Aorta (tissue), 5 donors: ENCODE results near the gene CCM2. TPM values are rescaled to one million over a fixed set of nuclear protein-coding genes. Genes with fewer than 3 reads are reported as not detected.

Source experiments
- ATAC-seq: fragments of 200-7000 bp; cut with Tn5 transposase; one replicate; pipeline ENCODE4 v1.9.1; 2022; ENCODE audit warnings: moderate library complexity; ENCODE audit not compliant: low FRiP score
- DNase-seq, 2 donors: peaks; one replicate each; pipeline ENCODE4 v3.0.0-alpha.2; 2020
- H3K27ac ChIP-seq, 2 donors: one replicate each; pipeline ENCODE4 v1.5.1; 2013; ENCODE audit warnings: low read length in 2 of 2, mild to moderate bottlenecking in 2 of 2, moderate library complexity in 2 of 2, control low read depth in 1 of 2, inconsistent platforms in 1 of 2, low read depth in 1 of 2
- H3K27me3 ChIP-seq, 2 donors: one replicate each; pipeline ENCODE4 v1.6.1; 2013; ENCODE audit warnings: control low read depth in 1 of 2, low read length in 1 of 2, mild to moderate bottlenecking in 1 of 2, moderate library complexity in 1 of 2; ENCODE audit not compliant: insufficient read depth in 2 of 2, control insufficient read depth in 1 of 2
- H3K36me3 ChIP-seq, 2 donors: one replicate each; pipeline ENCODE4 v1.6.1; 2013; ENCODE audit warnings: control low read depth in 1 of 2, low read length in 1 of 2, mild to moderate bottlenecking in 1 of 2; ENCODE audit not compliant: insufficient read depth in 2 of 2, control insufficient read depth in 1 of 2
- H3K4me1 ChIP-seq, 2 donors: one replicate each; pipeline ENCODE4 v1.6.1; 2013; ENCODE audit warnings: low read length in 2 of 2, control low read depth in 1 of 2, mild to moderate bottlenecking in 1 of 2, moderate library complexity in 1 of 2; ENCODE audit not compliant: insufficient read depth in 2 of 2, control insufficient read depth in 1 of 2
- H3K4me3 ChIP-seq, 2 donors: one replicate each; pipeline ENCODE4 v1.5.1; 2013; ENCODE audit warnings: low read length in 2 of 2, control low read depth in 1 of 2, mild to moderate bottlenecking in 1 of 2
- H3K9me3 ChIP-seq: one replicate; pipeline ENCODE4 v1.6.1; 2013; ENCODE audit warnings: mild to moderate bottlenecking, low read length; ENCODE audit not compliant: control insufficient read depth
- WGBS, 2 donors: extraction: QIAGEN DNeasy Blood & Tissue Kit; methylation state at CpG; one replicate each; pipeline ENCODE4 v1.1.7; 2013; 5-methylcytosine and 5-hydroxymethylcytosine counted together
- intact Hi-C, 2 donors: fragments of 100-400 bp; cut with DNase I; formaldehyde crosslinking; loops; one replicate each; pipeline versions ENCODE4 v1.14.2 to v1.15.0; 2022
- polyA plus RNA-seq, 2 donors: library from polyadenylated mRNA; stranded (reverse); fragments of 200-250 nt; gene quantifications; one replicate each; pipeline ENCODE4 v1.2.3, GENCODE V29; 2013
- total RNA-seq, 2 donors: library from RNA; stranded (reverse); fragmentation: NEBNext Ultra II Directional; extraction: Animal tissue kit (Norgen Biotek cat#: 25700); gene quantifications; one replicate each; pipeline ENCODE4 v1.2.1, GENCODE V29; 2021
- donor health status: healthy with polysubstance abuse.
- donor health status: Bipolar disorder and iron deficiency.
- donor health status: DM: no; HTN: no; CAD: no.
- donor health status: DM: no; HTN: no; CAD: no.
- donor health status: DM: yes; HTN: yes; CAD: no.

CCM2 gene
- total and polyA plus RNA-seq, 4 donors = 32.7 to 49.1 (median 40.1) TPM

DNA sequence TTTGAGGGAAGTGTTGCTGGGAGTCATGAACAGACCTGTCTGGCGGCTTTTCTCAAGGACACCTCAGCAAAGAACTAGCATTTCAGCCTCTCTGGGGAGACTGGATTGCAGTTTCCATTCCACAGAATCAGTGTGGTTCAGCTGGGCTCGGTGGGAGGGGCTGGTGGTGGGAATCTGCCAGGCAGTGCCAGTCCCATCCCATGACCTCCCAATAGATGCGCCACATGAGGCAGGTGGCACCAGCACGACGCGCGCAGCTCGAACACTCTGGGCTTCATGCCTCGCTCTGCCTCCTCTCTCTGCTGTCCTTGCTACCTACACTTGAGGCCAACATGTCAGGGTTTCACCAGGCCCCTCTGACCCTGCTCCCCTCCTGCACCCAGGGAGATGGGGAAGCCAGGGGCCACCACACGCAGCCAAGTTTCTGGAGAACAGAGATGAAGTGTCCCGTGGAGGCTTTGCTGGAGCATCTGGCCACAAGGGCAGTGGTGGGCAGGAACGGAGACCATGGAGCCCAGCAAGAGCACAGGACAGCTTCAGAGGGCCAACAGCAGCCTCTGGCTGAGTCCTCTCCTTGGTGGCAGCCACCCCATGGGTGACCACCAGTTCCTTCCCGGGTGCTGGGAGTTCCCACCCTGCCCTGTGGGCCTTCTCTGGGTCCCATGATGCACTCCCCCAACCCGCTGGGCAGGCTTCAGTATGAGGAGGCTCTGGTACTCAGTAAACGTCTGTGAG, 86.5 kb downstream of the CCM2 start:
- 89 to 92% methylated on average over 15 of the region's 15 CpGs for WGBS, 2 donors
- DNase-seq (peak in 1 of 2 donors; percentile 61), ATAC-seq (no peak)
- H3K4me1 ChIP-seq = no peaks in the 10 kb centered on the region
- H3K9me3 ChIP-seq = no peaks in the 10 kb centered on the region
- intact Hi-C loops = no loop called here
- no peaks in the 10 kb centered on the region for H3K36me3 ChIP-seq
- H3K27me3 ChIP-seq = no peaks in the 10 kb centered on the region
- H3K4me3 ChIP-seq = no peak overlapping the region
- H3K27ac ChIP-seq = no peak overlapping the region

DNA sequence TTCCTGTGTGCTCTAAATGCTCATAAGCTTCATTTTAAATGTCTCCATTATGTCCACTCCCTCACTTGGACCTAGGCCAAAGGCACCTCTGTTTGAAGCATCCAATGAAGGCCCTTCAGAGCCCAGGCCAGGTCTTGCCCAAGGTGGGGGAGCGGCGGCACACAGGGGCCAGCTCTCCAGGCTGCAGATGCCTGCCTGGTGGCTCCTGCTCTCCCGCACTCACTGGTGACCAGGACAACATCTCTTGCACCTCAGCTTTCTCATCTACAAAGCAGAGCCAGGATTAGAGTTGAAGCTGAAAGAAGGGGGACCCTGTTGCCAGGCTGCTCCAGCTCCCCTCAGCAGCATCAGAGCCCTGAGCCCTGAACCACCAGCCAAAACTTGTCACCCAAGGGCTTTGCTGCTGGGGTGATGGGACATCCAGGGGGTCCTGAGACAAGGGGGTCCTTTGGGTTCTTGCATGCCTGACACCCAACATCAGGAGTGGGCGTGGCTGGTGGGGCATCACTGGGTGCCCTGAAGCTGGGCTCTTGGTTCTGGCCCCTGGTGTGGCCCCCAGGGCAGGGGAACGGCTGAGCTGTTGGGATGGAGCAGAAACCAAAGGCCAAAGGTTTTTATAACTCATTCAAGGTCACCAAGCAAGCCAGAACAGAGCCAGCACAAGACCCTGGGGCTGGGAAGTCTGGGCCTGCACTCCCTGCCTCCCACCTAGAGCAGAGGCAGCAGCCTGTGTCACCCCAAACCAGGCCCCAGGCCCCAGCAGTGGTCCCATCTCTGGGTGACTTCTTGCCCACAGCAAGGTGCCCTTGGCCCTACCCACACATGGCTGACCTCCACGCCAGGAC, 87.5 kb downstream of the CCM2 start:
- peak in 1 of 2 donors; percentile 69 for DNase-seq
- intact Hi-C loops = no loop called here
- 93 to 95% methylated on average over 6 of the region's 6 CpGs for WGBS, 2 donors
- ATAC-seq = peak; percentile 9
- Histone ChIP-seq H3K27me3 (no peaks in the 10 kb centered on the region), H3K4me1 (no peaks in the 10 kb centered on the region), H3K27ac (peak overlapping the region in 1 of 2 donors; percentile 18), H3K36me3 (no peaks in the 10 kb centered on the region), H3K4me3 (no peak overlapping the region), H3K9me3 (no peaks in the 10 kb centered on the region)

DNA sequence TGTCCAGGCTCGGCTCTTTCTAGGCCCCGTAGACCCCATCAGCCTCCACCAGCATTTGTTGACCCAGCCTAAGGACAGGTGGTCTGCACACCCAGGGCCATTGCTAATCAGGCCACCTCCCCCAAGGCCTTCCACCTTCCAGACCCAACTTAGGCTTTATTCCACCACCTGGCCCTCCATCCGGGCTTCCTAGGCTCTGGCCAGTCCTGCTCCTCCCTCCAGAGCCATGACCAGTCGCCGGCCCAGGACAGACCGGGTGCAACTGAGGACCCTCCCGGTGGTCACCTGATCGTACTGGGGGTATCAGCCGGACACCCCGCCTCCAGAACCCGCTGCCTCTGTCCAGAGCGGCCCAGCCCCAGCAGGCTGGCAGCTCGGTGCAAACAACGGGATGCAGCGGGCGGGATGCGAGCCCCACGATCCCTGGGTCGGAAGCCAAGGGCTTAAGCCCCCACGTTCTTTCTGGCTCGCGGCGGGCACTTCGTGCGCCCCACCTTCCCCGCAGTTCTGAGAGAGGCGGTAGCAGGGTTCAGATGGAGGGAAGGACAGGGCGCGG, 88.2 kb downstream of the CCM2 start:
- ATAC-seq (peak; percentile 15), DNase-seq (peak in 1 of 2 donors; percentile 76)
- Histone ChIP-seq H3K27me3 (no peaks in the 10 kb centered on the region), H3K4me3 (peak overlapping the region; percentile 42 to 46), H3K27ac (peak overlapping the region in 1 of 2 donors; percentile 18), H3K9me3 (no peaks in the 10 kb centered on the region), H3K4me1 (no peaks in the 10 kb centered on the region), H3K36me3 (no peaks in the 10 kb centered on the region)
- WGBS, 2 donors = 10 to 15% methylated on average over 29 of the region's 29 CpGs
- intact Hi-C loops = no loop called here

DNA sequence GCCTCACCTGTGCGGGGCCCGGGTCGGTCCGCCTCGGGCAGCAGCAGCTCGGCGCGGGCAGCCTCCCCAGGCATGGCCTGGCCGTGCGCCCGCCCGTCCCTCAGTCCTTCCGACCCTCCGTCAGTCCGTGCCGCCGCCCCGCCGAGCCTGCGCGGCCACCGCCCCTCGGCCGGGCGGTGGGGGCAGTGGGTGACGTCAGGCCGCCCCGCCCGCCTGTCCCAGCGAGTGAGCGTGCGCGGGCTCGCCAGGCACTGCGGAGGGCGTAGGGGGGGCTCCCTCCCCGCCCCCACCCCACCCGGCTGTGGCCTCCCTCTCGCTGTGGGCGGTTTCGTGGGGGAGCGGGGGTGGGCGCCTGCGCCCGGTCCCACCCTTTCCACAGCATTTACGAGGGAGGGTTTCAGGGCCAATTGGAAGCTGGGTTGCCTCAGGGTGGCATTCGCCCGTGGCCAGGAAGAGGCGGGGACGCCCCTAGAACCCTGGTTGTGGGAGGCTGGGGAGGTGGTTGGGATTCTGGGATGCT, 88.9 kb downstream of the CCM2 start, which contains the start of gene NACAD:
TSS of gene NACAD (minus strand) at position 149 of the 520 bp plus-strand sequence. CDS start at position 74, 75 bp downstream.
- ATAC-seq = peak; percentile 87
- peak in 1 of 2 donors; percentile 88 for DNase-seq
- 0 to 1% methylated on average over 9 to 50 of the region's 50 CpGs for WGBS, 2 donors
- no peaks in the 10 kb centered on the region for H3K36me3 ChIP-seq
- H3K27ac ChIP-seq = peak within 1 kb of the TSS in 1 of 2 donors; percentile 18
- no peaks in the 10 kb centered on the region for H3K27me3 ChIP-seq
- H3K4me3 ChIP-seq = peak within 1 kb of the TSS; percentile 42 to 46
- no peaks in the 10 kb centered on the region for H3K9me3 ChIP-seq
- no peaks in the 10 kb centered on the region for H3K4me1 ChIP-seq
- intact Hi-C loops = no loop called here

DNA sequence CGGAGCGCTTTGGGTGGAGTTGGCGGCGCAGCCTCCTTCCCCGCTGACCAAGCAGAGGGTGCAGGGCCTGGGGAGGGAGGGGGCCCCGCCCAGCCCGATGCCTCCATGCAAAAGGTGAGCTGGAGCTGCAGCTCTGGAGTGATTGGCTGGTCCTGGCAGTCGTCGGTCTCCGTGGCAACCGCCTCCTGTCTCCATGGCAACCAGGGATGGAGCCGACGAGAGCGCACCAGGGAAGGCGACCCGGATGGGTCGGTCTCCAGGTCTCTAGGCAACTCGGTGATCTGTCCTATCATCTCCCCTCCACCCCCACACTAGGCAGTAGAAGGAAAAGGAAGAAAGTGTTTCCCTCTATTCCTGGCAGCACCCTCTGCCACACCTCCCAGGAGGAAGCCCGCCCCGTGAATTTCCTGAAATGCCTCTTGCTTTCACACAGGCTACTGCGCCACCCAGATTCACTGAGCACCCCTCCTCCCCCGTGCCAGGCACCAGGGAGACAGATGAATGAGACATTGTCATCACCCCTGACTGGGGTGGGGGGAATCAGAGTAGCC, 89.4 kb downstream of the CCM2 start:
- Histone ChIP-seq H3K27ac (no peak overlapping the region), H3K36me3 (no peaks in the 10 kb centered on the region), H3K9me3 (no peaks in the 10 kb centered on the region), H3K4me1 (no peaks in the 10 kb centered on the region), H3K27me3 (no peaks in the 10 kb centered on the region), H3K4me3 (peak overlapping the region; percentile 42 to 46)
- DNase-seq (peak; percentile 74 to 88), ATAC-seq (no peak)
- intact Hi-C loops = no loop called here
- WGBS, 2 donors = 2 to 3% methylated on average over 22 of the region's 22 CpGs

DNA sequence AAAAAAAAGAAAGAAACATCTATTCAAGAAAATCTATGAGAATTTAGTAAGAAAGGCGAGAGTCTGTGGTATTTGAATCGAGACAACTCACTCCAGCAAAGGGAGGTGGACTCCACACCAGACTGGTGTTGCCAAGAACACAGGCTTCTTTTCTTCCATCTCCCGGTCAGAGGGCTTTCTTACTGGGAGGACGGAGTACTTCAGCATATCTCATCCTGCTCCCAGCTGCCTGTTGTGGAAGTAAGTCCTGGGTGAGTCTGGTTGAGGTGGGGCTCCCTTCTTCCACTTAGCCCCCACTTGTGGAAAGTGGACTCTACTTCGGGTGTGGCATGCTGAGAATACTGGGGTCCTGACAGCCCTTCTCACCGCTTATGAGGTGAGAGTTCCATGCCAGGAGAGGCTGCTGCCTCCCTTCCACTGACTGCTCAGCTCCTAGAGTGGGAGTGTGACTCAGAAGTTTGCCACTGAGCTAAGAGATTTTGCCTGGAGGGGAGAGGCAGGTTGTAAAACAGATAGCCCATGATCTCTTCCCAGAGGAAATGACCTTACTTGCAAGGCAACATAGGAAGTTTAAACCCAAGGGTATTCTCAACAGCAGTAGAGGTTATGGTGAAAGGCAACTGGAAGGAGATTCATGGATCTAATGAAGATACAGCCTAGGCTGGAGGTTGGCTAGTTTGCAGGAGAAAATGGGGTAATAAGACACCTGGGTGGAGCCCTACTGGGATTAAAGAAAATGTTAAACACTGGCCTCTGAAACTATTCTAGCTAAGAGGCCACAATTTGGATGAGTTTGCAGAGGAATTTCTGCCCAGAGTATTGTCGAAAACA, 92.3 kb downstream of the CCM2 start:
- no peaks in the 10 kb centered on the region for H3K9me3 ChIP-seq
- intact Hi-C loops = no loop called here
- no peaks in the 10 kb centered on the region for H3K27me3 ChIP-seq
- ATAC-seq (no peak), DNase-seq (no peak)
- no peak overlapping the region for H3K27ac ChIP-seq
- H3K4me1 ChIP-seq = no peaks in the 10 kb centered on the region
- 56 to 66% methylated on average over 7 of the region's 7 CpGs for WGBS, 2 donors
- no peak overlapping the region for H3K4me3 ChIP-seq
- H3K36me3 ChIP-seq = no peaks in the 10 kb centered on the region

DNA sequence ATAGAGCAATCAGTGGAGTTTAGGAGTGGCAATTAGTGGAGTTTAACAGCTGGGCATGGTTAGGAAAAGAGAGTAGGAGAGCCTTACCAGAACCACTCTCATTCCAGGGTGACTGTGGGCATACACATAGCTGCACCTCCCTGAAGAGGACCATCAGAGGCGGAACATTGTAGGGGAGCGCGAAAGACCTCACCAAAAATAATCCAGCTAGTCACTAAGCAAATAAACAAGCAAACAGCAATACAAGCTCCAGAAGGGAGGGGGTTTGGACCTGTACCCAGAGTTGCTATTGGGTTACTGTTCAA, 92.9 kb downstream of the CCM2 start:
- H3K4me3 ChIP-seq = no peak overlapping the region
- H3K27me3 ChIP-seq = no peaks in the 10 kb centered on the region
- intact Hi-C loops = no loop called here
- H3K27ac ChIP-seq = no peak overlapping the region
- H3K36me3 ChIP-seq = no peaks in the 10 kb centered on the region
- ATAC-seq (no peak), DNase-seq (no peak)
- no peaks in the 10 kb centered on the region for H3K4me1 ChIP-seq
- 69 to 70% methylated on average over 3 of the region's 3 CpGs for WGBS, 2 donors
- H3K9me3 ChIP-seq = no peaks in the 10 kb centered on the region
